Body of pancreas (tissue), 4 donors: ENCODE data around the gene CLASP1.

Experiments
- POLR2A ChIP-seq, 3 donors: fragments of 450-650 bp; IDR thresholded peaks; one replicate each; pipeline ENCODE4 v1.6.1; 2016; ENCODE audit warnings: antibody characterized with exemption in 3 of 3, mild to moderate bottlenecking in 2 of 3
- TF ChIP-seq, protein P1 (sequence below), 7 experiments: fragments of 450-650 bp in 4 of 7; fragments of 200-600 bp in 3 of 7; sonication (generic) in 3 of 7; IDR thresholded peaks; one replicate each; pipeline ENCODE4 v1.5.1; 2016 to 2019; ENCODE audit warnings: antibody characterized with exemption in 7 of 7

DNA sequence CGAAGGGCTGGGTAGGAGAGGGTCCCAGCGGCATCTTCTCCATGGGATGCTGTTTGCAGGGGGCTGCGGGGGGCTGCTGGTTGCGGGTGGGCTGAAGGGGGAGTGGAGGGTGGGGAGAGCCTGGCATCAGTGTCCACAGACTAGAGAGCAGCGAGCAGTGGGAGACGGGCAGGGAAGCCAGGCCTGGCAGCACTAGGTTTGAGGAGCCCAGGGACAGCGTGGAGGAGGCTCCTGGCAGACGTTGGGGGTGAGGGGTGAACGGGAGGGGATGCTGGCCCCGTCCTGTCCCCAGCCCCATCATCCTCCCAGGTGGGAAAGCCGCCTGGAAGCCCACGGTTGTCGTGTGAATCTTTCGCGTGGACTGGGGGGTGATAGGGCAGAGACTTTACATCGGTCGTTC is 316.0 kb downstream of the CLASP1 start:
- no peak for TF ChIP-seq POLR2A (IDR thresholded peaks at IDR 0.05)
- TF ChIP-seq, protein P1, sequence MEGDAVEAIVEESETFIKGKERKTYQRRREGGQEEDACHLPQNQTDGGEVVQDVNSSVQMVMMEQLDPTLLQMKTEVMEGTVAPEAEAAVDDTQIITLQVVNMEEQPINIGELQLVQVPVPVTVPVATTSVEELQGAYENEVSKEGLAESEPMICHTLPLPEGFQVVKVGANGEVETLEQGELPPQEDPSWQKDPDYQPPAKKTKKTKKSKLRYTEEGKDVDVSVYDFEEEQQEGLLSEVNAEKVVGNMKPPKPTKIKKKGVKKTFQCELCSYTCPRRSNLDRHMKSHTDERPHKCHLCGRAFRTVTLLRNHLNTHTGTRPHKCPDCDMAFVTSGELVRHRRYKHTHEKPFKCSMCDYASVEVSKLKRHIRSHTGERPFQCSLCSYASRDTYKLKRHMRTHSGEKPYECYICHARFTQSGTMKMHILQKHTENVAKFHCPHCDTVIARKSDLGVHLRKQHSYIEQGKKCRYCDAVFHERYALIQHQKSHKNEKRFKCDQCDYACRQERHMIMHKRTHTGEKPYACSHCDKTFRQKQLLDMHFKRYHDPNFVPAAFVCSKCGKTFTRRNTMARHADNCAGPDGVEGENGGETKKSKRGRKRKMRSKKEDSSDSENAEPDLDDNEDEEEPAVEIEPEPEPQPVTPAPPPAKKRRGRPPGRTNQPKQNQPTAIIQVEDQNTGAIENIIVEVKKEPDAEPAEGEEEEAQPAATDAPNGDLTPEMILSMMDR (IDR thresholded peaks at IDR 0.05) = no peak
